Left colon (tissue), 2 donors: Measurements from ENCODE around the gene LIMK1. TPM values are rescaled to one million over a fixed set of nuclear protein-coding genes. Genes with fewer than 3 reads are reported as not detected.

Experiments used
- ATAC-seq: fragments of 200-7000 bp; cut with Tn5 transposase; one replicate; pipeline ENCODE4 v1.9.1; 2020; ENCODE audit warnings: mild to moderate bottlenecking, moderate library complexity
- DNase-seq, 2 donors: peaks; one replicate each; pipeline ENCODE4 v3.0.0-alpha.2; 2020
- intact Hi-C, 2 donors: fragments of 100-400 bp; cut with DNase I in 1 of 2; cut with micrococcal nuclease in 1 of 2; formaldehyde crosslinking; loops; one replicate each; pipeline versions ENCODE4 v1.11.2 to v1.14.0; 2022; cut with DNase I, micrococcal nuclease
- total RNA-seq, 2 donors: library from RNA; stranded (reverse); fragmentation: NEBNext Ultra II Directional; extraction: Animal tissue kit (Norgen Biotek cat#: 25700); gene quantifications; one replicate each; pipeline ENCODE4 v1.2.1, GENCODE V29; 2021
- donor health status: DM: no; HTN: no; CAD: no.
- donor health status: DM: yes; HTN: yes; CAD: no.

The LIMK1 gene
- total RNA-seq, 2 donors from 2014 or later: 12.2 to 14.3 TPM

DNA sequence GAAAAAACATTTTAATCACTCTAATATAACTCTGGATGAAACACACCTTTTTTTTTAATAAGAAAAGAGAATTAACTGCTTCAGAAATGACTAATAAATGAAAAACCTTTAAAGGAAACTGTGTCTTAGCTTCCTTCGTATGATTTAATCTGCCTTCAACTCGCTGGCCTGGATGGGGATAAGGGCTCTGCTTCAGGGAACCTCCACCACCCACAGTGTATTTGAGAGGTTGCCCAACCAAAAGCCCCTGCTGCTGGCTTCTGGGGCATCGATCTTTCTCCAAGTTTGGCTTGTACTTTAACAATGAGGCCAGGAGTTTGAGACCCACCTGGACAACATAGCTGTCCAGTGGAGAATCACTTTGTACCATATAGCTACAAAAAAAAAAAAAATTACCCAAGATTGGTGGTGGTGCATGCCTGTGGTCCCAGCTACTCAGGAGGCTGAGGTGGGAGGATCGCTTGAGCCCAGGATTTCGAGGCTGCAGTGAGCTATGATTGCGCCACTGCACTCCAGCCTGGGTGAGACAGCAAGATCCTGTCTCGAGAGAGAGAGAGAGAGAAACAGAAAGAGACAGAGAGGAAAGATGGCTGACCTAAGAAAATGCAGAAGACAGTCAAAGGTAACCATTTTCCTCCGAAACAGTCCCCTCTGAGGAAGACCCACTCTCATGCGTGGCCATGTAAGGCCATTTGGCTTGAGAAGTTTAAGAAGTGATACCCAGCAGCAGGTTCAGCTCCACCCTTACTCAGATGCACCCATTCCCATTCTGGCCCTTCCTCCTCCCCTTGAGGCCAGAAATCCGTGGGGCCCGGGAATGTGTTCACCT is 13.6 kb upstream of the LIMK1 start:
- intact Hi-C loops: loop anchor here (2.0 to 10.0 kb wide), 3 partner anchors 115 to 331 kb away; no protein-coding TSS in a partner anchor
- DNase-seq (no peak), ATAC-seq (no peak)

DNA sequence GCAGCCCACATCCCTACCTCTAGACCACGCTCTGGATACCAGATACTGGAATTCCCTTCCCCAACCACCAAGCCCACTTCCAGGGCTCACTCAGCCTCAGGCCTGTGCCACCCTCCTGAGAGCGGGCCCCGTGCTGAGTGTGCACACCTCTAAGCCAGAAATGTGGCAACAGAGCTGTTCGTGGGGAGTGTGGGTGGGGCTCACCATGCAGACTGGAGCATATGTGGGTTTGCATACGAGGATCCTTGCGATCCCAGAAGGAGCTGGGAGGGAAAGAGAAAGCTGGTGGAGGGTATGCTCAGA is 13.0 kb upstream of the LIMK1 start:
- DNase-seq: no peak

DNA sequence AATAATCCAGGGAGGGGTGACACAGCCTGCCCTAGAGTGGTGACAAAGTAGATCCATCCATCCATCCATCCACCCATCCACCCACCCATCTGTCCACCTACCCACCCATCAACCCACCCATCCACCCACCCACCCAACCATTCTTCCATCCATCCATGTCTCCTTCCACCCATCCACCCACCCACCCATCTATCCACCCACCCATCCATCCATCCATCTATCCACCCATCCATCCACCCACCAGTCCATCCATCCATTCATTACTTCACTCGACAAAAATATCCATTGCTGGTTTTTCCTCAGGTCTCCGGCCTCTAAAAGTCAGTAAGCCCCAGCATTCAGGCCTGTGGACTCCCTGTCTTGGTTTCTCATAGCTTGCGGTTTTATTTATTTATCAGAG is 12.5 kb upstream of the LIMK1 start:
- no peak for DNase-seq
- intact Hi-C loops: loop anchor here in 1 of 2 donors (10.0 kb wide), 2 partner anchors 114 to 324 kb away; no protein-coding TSS in a partner anchor

More for the DNA sequence above, 13.0 kb upstream of the LIMK1 start:
- intact Hi-C loops: loop anchor here in 1 of 2 donors (10.0 kb wide), 2 partner anchors 114 to 324 kb away; no protein-coding TSS in a partner anchor
- ATAC-seq: no peak

DNA sequence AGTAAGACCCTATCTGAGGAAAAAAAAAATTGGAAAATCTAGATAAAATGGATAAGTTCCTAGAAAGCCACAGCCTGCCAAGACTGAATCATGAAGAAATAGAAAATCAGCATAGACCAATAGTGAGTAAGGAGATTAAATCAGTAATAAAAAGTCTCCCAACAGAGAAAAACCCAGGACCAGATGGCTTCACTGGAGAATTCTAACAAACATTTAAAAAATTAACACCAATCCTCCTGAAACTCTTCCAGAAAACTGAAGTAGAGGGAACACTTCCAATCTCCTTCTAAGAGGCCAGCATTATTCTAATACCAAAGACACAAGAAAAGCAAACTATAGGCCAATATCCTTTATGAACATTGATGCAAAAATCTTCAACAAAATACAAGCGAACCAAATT is 8.8 kb upstream of the LIMK1 start:
- DNase-seq (no peak), ATAC-seq (no peak)
- intact Hi-C loops: loop anchor here in 1 of 2 donors (10.0 kb wide), 2 partner anchors 110 to 320 kb away; no protein-coding TSS in a partner anchor

More for the DNA sequence above, 12.5 kb upstream of the LIMK1 start:
- ATAC-seq: no peak

DNA sequence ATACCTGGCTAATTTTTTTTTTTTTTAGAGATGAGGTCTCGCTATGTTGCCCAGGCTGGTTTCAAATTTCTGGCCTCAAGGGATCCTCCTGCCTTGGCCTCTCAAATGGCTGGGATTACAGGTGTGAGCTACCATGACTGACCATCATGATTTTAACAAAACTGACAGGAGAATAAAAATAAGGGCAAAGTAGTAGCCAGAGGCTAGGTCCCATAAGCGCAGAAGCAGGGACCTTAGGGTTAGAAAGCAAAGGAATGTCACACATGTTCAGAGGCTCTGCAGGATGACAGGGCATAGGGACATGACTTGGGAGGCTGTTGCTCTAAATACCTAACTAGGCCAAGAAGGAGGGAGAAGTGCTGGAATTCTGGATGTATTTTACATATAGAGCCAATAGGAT is 5.1 kb upstream of the LIMK1 start:
- ATAC-seq (no peak), DNase-seq (no peak)
- intact Hi-C loops: loop anchor here in 1 of 2 donors (10.0 kb wide), 2 partner anchors 106 to 316 kb away; no protein-coding TSS in a partner anchor

DNA sequence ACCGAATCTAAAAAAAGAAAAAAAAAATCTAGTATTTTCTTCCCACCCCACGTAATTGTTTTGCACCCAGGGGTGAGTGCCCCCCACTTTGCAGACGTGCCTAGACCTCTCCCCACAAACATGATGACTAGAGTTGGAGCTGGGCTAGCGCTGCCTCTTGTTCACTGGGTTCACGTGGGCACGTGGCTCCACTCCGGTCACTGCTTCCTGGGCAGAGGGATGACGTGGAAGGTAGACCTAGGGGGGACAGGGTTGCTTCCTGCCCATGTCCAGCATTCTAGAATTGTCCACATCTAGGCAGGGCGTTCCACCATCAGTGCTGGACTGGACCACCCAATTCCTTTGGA is 861 bp upstream of the LIMK1 start:
- ATAC-seq (no peak), DNase-seq (no peak)
- intact Hi-C loops: no loop called here

DNA sequence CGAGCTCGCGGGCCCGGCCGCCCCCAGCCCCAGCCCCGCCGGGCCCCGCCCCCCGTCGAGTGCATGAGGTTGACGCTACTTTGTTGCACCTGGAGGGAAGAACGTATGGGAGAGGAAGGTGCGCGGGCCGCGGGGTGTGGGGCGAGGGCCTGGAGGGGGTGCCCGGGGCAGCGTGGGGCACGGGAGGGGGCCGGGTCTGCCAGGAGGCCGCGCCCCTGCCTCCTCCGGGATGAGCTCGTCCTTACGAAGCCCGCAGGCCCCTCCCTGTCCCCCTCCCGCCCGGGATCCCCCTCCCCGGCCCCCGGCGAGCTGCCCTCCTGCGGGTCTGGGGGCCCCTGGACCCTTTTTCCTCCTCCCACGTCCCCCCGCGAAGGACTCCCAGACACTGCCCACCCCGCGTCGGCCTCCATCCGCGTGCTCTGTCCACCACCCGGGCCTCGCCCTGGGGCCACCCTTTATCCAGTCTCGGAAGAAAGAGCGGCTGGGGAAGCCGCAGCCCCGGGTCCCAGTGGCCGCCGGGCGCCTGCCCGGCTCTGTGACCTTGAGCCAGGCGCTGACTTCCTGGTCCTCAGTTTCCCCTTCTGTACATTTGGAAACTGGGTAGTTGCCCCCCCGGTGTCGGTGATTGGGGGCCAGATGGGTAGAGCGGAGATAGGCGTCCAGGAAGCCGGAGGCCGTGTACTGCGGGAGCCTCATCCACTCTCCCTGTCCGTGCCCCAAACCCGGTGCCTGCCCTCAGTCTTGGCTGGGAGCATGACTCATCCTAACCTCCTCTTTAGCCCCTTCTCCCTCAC is 521 bp downstream of the LIMK1 start:
- intact Hi-C loops: no loop called here
- peak; percentile 60 for ATAC-seq
- DNase-seq: peak in 1 of 2 donors; percentile 37

DNA sequence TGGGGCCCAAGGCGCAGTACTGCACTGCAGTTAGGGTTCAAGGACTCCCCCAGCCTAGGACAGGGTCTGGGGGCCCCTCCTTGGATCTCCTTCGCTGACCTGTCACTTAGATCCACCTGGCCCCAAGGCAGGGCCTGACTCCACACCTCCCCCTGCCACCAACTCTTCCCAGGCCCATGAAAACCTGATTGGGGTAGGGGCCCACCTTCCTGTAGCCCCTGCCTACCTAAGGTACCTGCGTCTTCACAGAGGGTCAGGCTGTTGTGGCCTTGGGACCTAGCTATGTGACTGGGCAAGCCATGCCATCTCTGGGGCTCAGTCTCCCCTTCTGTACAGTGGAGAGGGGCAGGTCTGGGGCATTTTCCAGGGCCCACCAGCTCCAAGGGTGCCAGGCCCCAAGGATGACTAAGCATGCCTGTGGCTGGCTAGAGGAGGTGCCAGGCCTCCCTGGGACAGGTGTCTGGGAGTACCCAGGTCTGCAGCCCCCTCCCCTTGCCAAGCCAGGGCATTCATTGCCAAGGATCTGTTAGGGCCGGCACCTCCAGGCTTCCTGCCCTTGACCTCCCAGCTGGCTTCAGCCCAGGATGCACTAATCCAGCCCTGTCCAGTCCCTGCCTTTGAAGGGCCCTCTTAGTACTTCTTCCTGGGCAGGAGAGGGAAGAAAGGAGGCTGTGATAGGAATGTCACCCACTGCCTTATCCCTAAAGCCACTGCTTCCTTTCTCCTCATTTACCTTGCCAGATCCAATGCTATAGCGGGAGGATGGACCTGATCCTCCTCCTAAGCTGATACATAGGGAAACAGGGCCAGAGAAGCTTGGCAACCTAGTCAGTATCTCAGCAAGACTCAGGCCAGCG is 1.3 kb downstream of the LIMK1 start:
- ATAC-seq: no peak
- no peak for DNase-seq
- intact Hi-C loops: no loop called here

DNA sequence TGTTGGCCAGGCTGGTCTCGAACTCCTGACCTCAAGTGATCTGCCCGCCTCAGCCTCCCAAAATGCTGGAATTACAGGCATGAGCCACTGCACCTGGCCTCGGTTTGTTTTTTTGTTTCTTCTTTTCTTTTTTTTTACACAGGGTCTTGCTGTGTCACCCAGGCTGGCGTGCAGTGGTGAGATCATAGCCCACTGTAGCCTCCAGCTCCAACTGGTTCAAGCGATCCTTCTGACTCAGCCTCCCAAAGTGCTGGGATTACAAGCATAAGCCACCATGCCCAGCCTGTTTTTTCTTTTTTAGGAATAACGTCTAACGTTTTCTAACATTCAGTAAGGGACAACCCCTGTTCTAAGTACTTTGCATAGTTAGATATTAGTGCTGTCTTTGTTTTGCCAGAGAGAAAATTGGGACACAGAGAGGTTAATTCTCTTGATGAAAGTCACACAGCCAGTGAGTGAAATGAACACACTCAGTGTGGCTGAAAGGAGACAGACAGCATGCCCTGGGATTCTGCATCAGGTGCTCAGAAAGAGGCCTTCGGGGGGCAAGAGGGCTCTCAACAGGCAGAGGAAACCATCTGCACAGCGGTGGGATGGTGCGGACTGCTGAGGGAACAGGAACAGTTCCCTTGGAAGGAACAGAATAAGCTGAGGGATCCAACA is 4.3 kb downstream of the LIMK1 start:
- intact Hi-C loops: no loop called here
- DNase-seq (no peak), ATAC-seq (no peak)

DNA sequence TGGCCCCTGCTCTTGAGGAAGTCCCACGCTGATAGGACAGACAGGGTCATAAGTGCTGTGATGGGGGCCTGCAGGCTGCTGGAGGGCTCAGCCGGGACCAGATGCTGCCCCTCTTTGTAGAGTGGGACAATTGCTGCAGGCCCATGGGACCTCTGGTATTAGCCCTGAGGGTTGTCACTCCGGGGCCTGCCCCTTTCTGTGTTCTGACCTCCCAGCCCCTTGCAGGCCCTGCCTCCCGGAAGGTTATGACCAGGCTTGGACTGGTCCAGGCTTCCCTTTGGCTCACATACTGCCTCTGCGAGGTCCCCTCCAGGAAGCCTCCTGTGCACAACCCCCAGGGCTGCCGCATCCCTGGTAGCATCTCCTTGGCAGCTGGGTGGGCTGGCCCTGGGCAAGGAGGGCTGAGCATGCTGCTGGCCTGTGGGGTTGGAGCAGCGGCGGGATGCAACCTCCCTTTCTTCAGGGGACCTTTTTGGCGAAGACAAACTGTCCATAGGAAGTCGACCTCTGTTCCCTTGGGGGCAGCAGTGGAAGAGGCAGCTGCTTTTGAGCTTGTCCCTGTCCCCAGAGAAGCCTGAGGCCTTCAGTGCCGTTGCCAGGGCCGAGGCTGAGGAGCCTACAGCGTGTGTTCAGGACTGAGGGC is 8.8 kb downstream of the LIMK1 start:
- intact Hi-C loops: no loop called here
- no peak for ATAC-seq
- peak in 1 of 2 donors; percentile 39 for DNase-seq

DNA sequence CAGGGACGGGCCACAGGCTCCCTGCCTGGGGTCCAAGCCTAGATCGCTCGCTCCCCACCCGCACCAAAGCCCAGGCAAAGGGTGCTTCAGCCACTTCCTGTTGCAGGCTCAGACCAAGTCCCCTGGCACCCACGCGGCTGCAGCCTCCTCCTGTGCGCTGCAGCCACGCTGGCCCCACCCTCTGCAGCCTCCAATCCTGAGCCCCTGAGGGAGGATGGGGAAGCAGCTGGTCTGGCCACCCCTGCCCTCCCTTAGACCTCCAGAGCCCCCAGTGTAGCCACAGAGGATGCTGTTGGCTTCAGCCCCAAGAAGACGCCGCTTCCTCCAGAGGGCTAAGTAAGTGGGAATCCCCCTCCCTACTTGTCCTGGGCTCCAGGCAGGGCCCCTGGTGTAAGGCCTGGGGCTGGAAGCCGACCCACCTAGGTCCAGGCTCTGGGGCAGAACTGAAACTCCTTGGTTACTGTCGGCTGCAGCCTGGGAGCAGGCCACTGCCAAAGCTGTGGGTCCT is 9.4 kb downstream of the LIMK1 start:
- ATAC-seq (peak; percentile 54), DNase-seq (peak; percentile 62 to 65)
- intact Hi-C loops: no loop called here

DNA sequence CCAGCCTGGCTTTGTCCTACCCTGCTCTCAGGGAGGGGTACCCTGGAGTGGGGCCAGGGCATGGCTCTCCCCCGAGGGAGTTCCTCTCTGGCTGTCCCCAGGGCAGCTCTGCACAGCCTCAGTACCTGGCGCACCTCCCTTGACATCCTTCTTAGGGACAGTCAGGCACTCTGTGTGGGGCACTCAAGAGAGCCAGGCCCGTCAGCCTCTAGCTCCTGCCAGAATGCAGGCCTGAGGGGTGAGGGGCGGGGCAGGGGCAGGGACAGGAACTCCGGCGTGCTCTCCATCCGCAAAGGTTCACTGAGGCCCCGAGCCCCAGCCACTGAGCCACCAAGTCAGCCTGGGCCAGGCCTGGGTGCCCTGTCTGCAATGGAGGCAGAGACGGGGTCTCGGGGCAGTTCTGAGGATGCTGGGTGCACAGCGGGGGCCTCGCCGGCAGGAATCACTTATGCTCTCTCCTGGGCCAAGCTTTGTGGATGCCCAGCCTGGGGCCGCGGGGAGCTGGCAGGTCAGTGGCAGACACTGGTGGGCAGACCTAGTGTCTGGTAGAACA is 10.1 kb downstream of the LIMK1 start:
- DNase-seq: peak in 1 of 2 donors; percentile 21
- peak; percentile 25 for ATAC-seq
- intact Hi-C loops: no loop called here

DNA sequence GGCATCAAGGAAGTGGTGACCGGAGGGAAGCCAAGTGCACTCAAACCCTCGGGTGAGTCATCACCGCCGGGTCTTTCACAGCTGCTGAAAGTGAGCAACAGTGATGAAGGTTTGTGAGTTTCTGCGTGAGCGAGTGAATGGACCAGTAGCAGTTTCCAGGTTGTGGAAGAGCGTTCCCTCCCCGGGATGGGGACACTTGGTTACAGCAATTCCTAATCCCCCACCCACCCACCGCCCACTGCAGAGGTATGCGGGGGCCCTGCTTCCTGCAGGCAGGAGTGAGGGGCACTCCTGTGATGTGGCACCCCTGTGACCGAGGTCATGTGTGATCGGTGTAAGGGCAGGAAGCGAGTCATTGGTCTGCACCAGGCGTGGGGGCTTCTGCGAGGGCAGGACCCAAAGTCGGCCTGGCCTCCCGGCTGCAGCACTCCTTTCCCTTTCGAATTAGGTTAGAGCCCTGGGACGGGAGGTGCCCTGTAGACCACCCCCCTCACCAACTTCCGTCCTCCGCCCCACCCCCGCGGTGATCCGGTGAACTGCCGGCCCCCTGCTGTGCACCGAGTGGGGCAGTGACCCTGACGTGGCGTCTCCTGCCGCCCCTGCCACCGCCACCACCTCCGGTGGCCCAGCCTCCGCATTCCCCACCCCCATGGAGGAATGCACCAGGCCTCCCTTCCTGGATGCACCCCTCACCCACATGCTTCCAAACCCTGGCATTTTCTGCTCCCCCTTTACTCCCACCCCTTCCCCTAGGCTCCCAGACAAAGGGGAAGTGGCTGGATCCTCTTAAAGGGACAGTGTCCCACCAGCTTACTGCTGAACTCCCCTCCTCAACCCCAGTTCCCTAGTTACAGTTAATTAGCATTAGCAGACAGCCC is 10.9 kb downstream of the LIMK1 start:
- ATAC-seq (peak; percentile 62), DNase-seq (peak; percentile 69 to 71)
- intact Hi-C loops: no loop called here

DNA sequence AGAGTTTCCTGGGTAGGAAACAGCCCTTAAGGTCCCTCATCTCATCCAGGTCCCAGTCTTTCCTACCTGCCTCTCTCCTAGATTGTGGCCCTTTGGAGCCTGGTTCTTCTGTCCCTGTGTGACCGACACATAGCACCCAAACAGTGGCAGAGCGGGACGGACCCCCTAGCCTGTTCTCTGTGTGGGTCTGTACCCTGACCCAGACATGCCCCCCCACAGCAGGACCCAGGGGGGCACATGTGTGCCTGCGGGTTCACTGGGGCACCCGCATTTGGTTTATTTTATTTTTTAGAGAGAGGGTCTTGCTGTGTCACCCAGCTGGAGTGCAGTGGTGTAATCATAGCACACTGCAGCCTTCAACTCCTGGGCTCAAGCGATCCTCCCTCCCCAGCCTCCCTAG is 11.5 kb downstream of the LIMK1 start:
- DNase-seq (no peak), ATAC-seq (no peak)
- intact Hi-C loops: no loop called here

DNA sequence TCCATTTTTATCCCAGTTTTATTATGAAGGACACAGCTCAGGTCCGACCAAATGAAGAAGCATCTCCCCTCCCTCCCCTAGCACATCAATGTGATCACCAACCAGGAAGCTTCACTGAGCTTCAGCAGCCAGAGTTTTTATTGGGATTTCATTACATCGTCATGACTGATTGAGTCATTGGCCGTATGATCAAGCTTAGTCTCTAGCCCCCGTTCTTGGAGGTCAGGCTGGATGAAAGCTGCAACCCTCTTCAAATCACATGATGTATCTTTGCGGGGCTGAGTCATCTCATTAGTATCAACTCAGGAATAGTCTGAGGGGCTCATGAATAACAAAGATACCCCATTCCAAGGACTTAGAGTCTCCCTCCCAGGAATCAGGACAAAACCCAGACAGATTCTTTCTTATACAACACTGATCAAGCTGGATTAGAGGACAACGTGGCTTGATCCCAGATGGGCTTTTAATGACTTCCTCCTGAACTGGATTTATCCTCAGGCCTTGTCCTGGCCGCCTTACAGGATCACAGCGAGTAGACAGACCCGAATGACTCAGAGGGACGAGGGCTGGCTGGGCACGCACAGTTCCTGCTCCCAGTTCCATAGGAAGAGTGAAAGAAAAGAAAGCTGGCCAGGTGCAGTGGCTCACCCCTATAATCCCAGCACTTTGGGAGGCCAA is 14.5 kb downstream of the LIMK1 start:
- ATAC-seq: no peak
- intact Hi-C loops: no loop called here
- DNase-seq: peak; percentile 16 to 43

DNA sequence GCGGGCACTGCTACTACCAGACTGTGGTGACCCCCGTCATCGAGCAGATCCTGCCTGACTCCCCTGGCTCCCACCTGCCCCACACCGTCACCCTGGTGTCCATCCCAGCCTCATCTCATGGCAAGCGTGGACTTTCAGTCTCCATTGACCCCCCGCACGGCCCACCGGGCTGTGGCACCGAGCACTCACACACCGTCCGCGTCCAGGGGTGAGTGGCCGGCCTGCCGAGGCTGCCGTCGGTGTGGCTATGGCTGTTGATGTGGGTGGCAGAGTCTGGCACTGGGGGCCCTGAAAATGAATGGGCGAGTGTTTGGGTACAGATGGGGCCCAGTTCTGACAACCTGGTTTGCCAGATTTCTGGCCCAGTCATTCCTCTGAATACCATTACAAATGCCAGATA is 15.4 kb downstream of the LIMK1 start:
- intact Hi-C loops: no loop called here
- DNase-seq: no peak
- no peak for ATAC-seq
